ENCODE data around the gene PALD1.

Gene PALD1

GRCh38 chr10:70537398-70538194 is 59.0 kb downstream of the PALD1 start:
- no peak for DNase-seq

GRCh38 chr10:70538195-70538520 is 59.6 kb downstream of the PALD1 start:
- no peak for DNase-seq

- no peak for DNase-seq
Measured at GRCh38 chr10:70538731-70539338, 60.3 kb downstream of the PALD1 start.

- DNase-seq = no peak
Measured at GRCh38 chr10:70539471-70539870, 60.9 kb downstream of the PALD1 start.

GRCh38 chr10:70540089-70540788 is 61.7 kb downstream of the PALD1 start:
- no peak for DNase-seq

- DNase-seq = no peak
Measured at GRCh38 chr10:70540789-70541360, 62.3 kb downstream of the PALD1 start.

- no peak for DNase-seq
Measured at GRCh38 chr10:70541736-70542564, 63.4 kb downstream of the PALD1 start.

- no peak for DNase-seq
Measured at GRCh38 chr10:70542565-70542938, 64.0 kb downstream of the PALD1 start.

- no peak for DNase-seq
Measured at GRCh38 chr10:70543911-70544310, 65.3 kb downstream of the PALD1 start.

- DNase-seq = no peak
Measured at GRCh38 chr10:70544431-70545340, 66.1 kb downstream of the PALD1 start.

- no peak for DNase-seq
Measured at GRCh38 chr10:70546584-70546983, 68.0 kb downstream of the PALD1 start.

GRCh38 chr10:70549351-70549961 is 70.9 kb downstream of the PALD1 start:
- no peak for DNase-seq

- peak; percentile 75 for DNase-seq
Measured at GRCh38 chr10:70549962-70550458, 71.4 kb downstream of the PALD1 start.

GRCh38 chr10:70550459-70550858 is 71.9 kb downstream of the PALD1 start:
- no peak for DNase-seq

GRCh38 chr10:70551466-70551865 is 72.9 kb downstream of the PALD1 start:
- DNase-seq = no peak

GRCh38 chr10:70551971-70552422 is 73.4 kb downstream of the PALD1 start:
- peak; percentile 82 for DNase-seq

- peak; percentile 20 for DNase-seq
Measured at GRCh38 chr10:70552586-70552985, 74.0 kb downstream of the PALD1 start.

- DNase-seq = peak; percentile 23
Measured at GRCh38 chr10:70555371-70555770, 76.8 kb downstream of the PALD1 start.

GRCh38 chr10:70557086-70557845 is 78.7 kb downstream of the PALD1 start:
- DNase-seq = peak; percentile 17

- DNase-seq = no peak
Measured at GRCh38 chr10:70557876-70558275, 79.3 kb downstream of the PALD1 start.

Data from left hindlimb (tissue), 1 donor.